Spleen (tissue), 11 donors: ENCODE data around the gene PLAAT5. TPM values are rescaled to one million over a fixed set of nuclear protein-coding genes. Genes with fewer than 3 reads are reported as not detected.

Experiments
- DNase-seq: peaks from one replicate; pipeline ENCODE4 v3.0.0-alpha.2; 2020
- H3K27ac ChIP-seq, 8 donors: fragments of 200-600 bp; sonication (generic) in 7 of 8; 1 replicate in 4 of 8; 2 replicates in 4 of 8; pipeline versions ENCODE4 v1.5.0 to v1.8.0; 2016 to 2021; ENCODE audit warnings: inconsistent platforms in 4 of 8, mild to moderate bottlenecking in 4 of 8, moderate library complexity in 1 of 8
- H3K27me3 ChIP-seq, 7 donors: fragments of 200-600 bp; sonication (generic) in 6 of 7; replicated peaks in 1 of 7; 1 replicate in 4 of 7; 2 replicates in 3 of 7; pipeline versions ENCODE4 v1.5.0 to v1.8.0; 2016 to 2021; ENCODE audit warnings: inconsistent platforms in 3 of 7, mild to moderate bottlenecking in 1 of 7
- H3K36me3 ChIP-seq, 6 donors: fragments of 200-600 bp; sonication (generic) in 5 of 6; 1 replicate in 4 of 6; 2 replicates in 2 of 6; pipeline versions ENCODE4 v1.5.0 to v1.8.0; 2016 to 2021; ENCODE audit warnings: inconsistent platforms in 2 of 6
- H3K4me1 ChIP-seq, 6 donors: fragments of 200-600 bp; sonication (generic) in 5 of 6; 1 replicate in 3 of 6; 2 replicates in 3 of 6; pipeline versions ENCODE4 v1.5.0 to v1.8.0; 2016 to 2021; ENCODE audit warnings: inconsistent platforms in 3 of 6
- H3K4me3 ChIP-seq, 8 donors: fragments of 200-600 bp; sonication (generic) in 7 of 8; 1 replicate in 4 of 8; 2 replicates in 4 of 8; pipeline versions ENCODE4 v1.5.0 to v1.8.0; 2016 to 2021; ENCODE audit warnings: inconsistent platforms in 4 of 8, mild to moderate bottlenecking in 4 of 8, moderate library complexity in 2 of 8
- H3K9me3 ChIP-seq, 8 donors: fragments of 200-600 bp; sonication (generic) in 7 of 8; 1 replicate in 4 of 8; 2 replicates in 4 of 8; pipeline versions ENCODE4 v1.5.0 to v1.8.0; 2016 to 2021; ENCODE audit warnings: inconsistent platforms in 4 of 8
- CTCF ChIP-seq, 11 experiments: fragments of 200-600 bp in 7 of 11; fragments of 450-650 bp in 4 of 11; sonication (generic) in 4 of 11; IDR thresholded peaks in 8 of 11; conservative IDR thresholded peaks in 3 of 11; 1 replicate in 7 of 11; 2 replicates in 4 of 11; pipeline versions ENCODE4 v1.4.0 to v1.8.0; 2016 to 2021; ENCODE audit warnings: antibody characterized with exemption in 11 of 11, inconsistent platforms in 4 of 11, mild to moderate bottlenecking in 1 of 11
- POLR2A ChIP-seq, 3 donors: fragments of 450-650 bp; IDR thresholded peaks; one replicate each; pipeline ENCODE4 v1.5.1; 2017; ENCODE audit warnings: antibody characterized with exemption in 3 of 3, mild to moderate bottlenecking in 1 of 3
- POLR2AphosphoS5 ChIP-seq, 3 donors: sonication (generic); formaldehyde crosslinking; IDR thresholded peaks; one replicate each; pipeline ENCODE4 v1.5.1; 2017; ENCODE audit warnings: antibody characterized with exemption in 3 of 3
- WGBS, 5 donors: extraction: QIAGEN DNeasy Blood & Tissue Kit in 3 of 5; methylation state at CpG; one replicate each; pipeline versions ENCODE4 v1.1.5 to v1.1.7; 2013 to 2018; 5-methylcytosine and 5-hydroxymethylcytosine counted together
- intact Hi-C: fragments of 100-400 bp; cut with DNase I; formaldehyde crosslinking; loops from one replicate; pipeline ENCODE4 v1.15.0; 2023; ENCODE audit warnings: low total_unique reads
- polyA plus RNA-seq, 3 donors: library from polyadenylated mRNA; stranded (reverse); fragments of 200-250 nt; gene quantifications; one replicate each; pipeline ENCODE4 v1.2.1, GENCODE V29; 2013
- total RNA-seq, 7 donors: library from RNA; depleted of rRNA in 3 of 7; stranded (reverse); fragments of >200 nt in 3 of 7; fragmentation: NEBNext Ultra II Directional in 4 of 7; extraction: Animal tissue kit (Norgen Biotek cat#: 25700) in 4 of 7; gene quantifications; one replicate each; pipeline versions ENCODE4 v1.1.0 to v1.2.1, GENCODE V29; 2016 to 2021
- donor health status: healthy with polysubstance abuse.
- donor health status: DM: no; HTN: no; CAD: no; lungs with moderate emphysema.
- donor health status: DM: no; HTN: no; CAD: no.
- donor health status: Bipolar disorder and iron deficiency.
- donor health status: healthy.
- donor health status: DM: no; HTN: no; CAD: no.
- donor health status: DM: yes; HTN: yes; CAD: no.

The PLAAT5 gene
- total and polyA plus RNA-seq, 10 donors = 0.10 to 0.54 (median 0.24) TPM; not detected in 4

- Histone ChIP-seq H3K4me3 (no peak overlapping the region), H3K27ac (no peak overlapping the region), H3K9me3 (peaks cover 0 to 11% (median 3%) of the 10 kb centered on the region in 8 donors), H3K36me3 (no peaks in the 10 kb centered on the region), H3K27me3 (no peaks in the 10 kb centered on the region), H3K4me1 (peaks cover 8 to 35% (median 16%) of the 10 kb centered on the region in 6 donors)
- no peak for DNase-seq
- intact Hi-C loops = no loop called here
- TF ChIP-seq POLR2AphosphoS5 (IDR thresholded peaks at IDR 0.05) (no peak), POLR2A (IDR thresholded peaks at IDR 0.05) (no peak), CTCF (IDR thresholded peaks at IDR 0.05 in 8 of 11, conservative IDR thresholded peaks at IDR 0.05 in 3 of 11) (no peak)
- 73 to 90% (median 84%) methylated on average over 2 of the region's 2 CpGs for WGBS, 5 donors
Observed at GRCh38 chr11:63527667-63528066, 36.7 kb upstream of the PLAAT5 start.

- H3K4me3 ChIP-seq = no peak overlapping the region
- no peak overlapping the region for H3K27ac ChIP-seq
- peaks cover 0 to 23% (median 3%) of the 10 kb centered on the region in 6 donors for H3K4me1 ChIP-seq
- no peak for DNase-seq
- H3K27me3 ChIP-seq = no peaks in the 10 kb centered on the region
- no peaks in the 10 kb centered on the region for H3K36me3 ChIP-seq
- H3K9me3 ChIP-seq = peaks cover 0 to 11% (median 5%) of the 10 kb centered on the region in 8 donors
- 82 to 92% (median 87%) methylated on average over 7 of the region's 7 CpGs for WGBS, 5 donors
- intact Hi-C loops = no loop called here
- TF ChIP-seq CTCF (IDR thresholded peaks at IDR 0.05 in 8 of 11, conservative IDR thresholded peaks at IDR 0.05 in 3 of 11) (no peak), POLR2AphosphoS5 (IDR thresholded peaks at IDR 0.05) (no peak), POLR2A (IDR thresholded peaks at IDR 0.05) (no peak)
Observed at GRCh38 chr11:63523151-63523550, 32.2 kb upstream of the PLAAT5 start.

GRCh38 chr11:63521896-63522295 is 30.9 kb upstream of the PLAAT5 start:
- Histone ChIP-seq H3K27me3 (no peaks in the 10 kb centered on the region), H3K9me3 (peaks cover 0 to 11% (median 5%) of the 10 kb centered on the region in 8 donors), H3K36me3 (peaks cover 0 to 9% (median 0%) of the 10 kb centered on the region in 6 donors), H3K4me3 (no peak overlapping the region), H3K4me1 (peaks cover 0 to 16% (median 3%) of the 10 kb centered on the region in 6 donors), H3K27ac (no peak overlapping the region)
- intact Hi-C loops = no loop called here
- DNase-seq = no peak
- 40 to 67% (median 50%) methylated on average over 2 of the region's 2 CpGs for WGBS, 5 donors
- TF ChIP-seq POLR2AphosphoS5 (IDR thresholded peaks at IDR 0.05) = no peak
- TF ChIP-seq CTCF (IDR thresholded peaks at IDR 0.05 in 8 of 11, conservative IDR thresholded peaks at IDR 0.05 in 3 of 11) = no peak
- TF ChIP-seq POLR2A (IDR thresholded peaks at IDR 0.05) = no peak

GRCh38 chr11:63520606-63521170 is 29.7 kb upstream of the PLAAT5 start:
- no peak for DNase-seq
- Histone ChIP-seq H3K4me3 (no peak overlapping the region), H3K9me3 (peaks cover 0 to 11% (median 5%) of the 10 kb centered on the region in 8 donors), H3K4me1 (peaks cover 0 to 16% (median 3%) of the 10 kb centered on the region in 6 donors), H3K27me3 (no peaks in the 10 kb centered on the region), H3K36me3 (peaks cover 0 to 22% (median 0%) of the 10 kb centered on the region in 6 donors), H3K27ac (no peak overlapping the region)
- no peak for TF ChIP-seq CTCF (IDR thresholded peaks at IDR 0.05 in 8 of 11, conservative IDR thresholded peaks at IDR 0.05 in 3 of 11)
- TF ChIP-seq POLR2A (IDR thresholded peaks at IDR 0.05) = no peak
- TF ChIP-seq POLR2AphosphoS5 (IDR thresholded peaks at IDR 0.05) = no peak
- intact Hi-C loops = no loop called here
- 89 to 96% (median 93%) methylated on average over 5 of the region's 5 CpGs for WGBS, 5 donors
